HG03342 (cell line): Measurements from ENCODE around the gene SLC25A51.
A peak's percentile ranks its signal among the peaks of the same experiment; 100 is the strongest.

Source experiments
- ATAC-seq: cut with Tn5 transposase; IDR thresholded peaks from one replicate; pipeline ENCODE4 v1.9.1; 2021; ENCODE audit warnings: mild to moderate bottlenecking, moderate library complexity; ENCODE audit not compliant: unreplicated experiment

SLC25A51 gene

DNA sequence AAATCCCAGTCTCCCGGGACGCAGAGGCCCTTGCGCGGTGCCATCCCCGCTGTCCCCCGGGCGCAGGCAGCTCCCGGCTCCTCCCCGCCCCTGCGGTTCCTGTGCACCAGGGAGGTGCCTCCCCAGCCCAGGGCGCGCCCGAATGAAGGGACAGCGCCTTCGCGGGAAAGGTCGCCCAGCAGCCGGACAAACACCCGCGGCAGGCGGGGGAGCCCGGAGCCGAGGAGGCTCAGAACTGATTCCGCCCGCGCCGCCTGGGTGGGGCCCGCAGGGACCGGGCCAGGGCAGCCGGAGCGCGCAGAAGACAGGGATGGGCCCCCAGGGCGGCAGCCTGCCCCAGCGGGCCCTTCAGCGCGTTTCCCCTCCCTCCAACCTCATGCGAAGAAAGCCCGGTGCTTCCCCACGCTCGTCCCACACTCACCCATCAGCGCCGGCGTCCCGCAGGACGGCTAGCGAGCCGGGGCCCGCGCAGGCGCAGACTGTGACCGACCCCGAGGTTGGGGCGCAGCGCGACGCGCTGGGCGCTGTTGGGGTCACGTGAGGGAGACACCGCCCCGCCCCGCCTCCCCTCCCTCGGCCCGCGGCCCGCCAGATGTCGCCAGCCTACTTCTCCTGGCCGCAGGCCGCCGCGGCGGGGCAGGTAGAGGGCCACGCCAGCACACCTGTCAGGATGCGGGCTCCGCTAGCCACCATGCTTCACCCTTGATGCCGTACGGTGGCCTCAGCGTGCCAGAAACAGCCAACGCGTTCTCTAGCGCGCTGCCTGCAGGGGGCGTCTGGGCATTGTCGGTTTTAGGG, at the start of gene SLC25A51:
SLC25A51 (minus strand) TSS at position 481 of the 798 bp plus-strand sequence. CDS start 15,577 bp downstream, outside the sequence.
- peak; percentile 81 for ATAC-seq

DNA sequence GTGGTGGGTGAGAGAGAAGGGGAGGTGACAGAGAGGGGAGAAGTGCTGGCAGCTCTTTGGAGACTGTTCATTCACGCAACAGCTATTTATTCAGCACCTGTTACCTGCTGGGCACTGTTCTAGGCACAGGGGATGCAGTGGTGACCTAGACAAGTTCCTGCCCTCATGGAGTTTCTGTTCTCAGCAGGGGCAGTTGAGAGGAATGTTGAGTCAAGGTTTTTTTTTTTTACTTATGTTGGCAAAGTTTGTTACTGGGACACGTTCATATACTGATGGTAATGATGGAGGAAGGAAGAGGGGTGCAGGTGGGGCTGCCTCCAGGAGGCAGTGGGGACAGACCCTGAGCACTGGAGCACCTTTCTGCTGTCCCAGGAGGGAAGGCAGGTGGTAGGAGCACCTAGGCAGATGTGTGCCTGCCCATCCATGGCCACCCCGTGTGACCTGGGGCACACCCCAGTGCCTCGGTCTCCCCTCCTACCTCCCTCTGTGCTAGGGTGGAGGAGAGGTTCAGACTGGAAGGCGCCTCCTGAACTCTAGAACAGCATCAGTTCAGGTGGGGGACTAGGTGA, 49.4 kb upstream of the SLC25A51 start:
- ATAC-seq = no peak

DNA sequence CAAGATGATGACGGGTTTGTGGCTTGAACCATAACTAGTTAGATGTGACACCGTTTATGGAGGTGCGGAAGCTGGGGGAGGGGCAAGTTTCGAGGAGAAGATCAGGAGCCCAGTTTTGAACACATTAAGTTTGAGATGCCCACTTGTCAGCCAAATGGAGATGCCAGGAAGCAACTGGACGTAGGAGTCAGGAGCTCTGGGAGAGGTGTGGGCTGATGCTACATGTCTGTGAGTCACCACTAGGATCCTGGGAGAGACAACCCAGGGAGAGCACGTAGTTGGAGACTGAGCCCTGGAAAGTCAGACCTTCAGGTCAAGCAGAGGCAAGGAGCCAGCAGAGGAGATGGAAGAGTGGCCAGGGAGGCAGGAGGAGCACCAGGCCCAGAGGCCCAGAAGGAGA, 48.8 kb upstream of the SLC25A51 start:
- no peak for ATAC-seq

- no peak for ATAC-seq
These were observed 47.9 kb upstream of the SLC25A51 start for GRCh38 chr9:37951671-37952449.

GRCh38 chr9:37950561-37950960, 46.6 kb upstream of the SLC25A51 start:
- ATAC-seq = no peak

DNA sequence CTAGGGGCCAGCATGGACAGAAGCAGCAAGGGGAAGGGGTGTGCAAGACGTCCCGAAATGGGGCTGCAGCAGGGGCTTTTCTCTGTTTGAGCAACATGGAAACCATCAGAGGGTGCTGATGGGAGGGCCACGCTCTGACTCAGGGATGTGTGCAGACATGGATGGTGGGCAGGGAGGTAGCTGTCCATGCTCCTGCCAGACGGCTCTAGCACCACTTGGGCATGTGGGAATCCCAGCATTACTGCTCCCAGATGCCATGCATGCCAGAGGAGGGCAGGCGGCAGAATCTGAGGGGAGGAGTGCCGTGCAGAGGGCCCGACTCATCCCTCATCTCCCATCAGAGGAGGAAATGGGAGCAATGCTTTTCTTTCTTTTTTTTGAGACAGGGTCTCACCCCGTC, 45.6 kb upstream of the SLC25A51 start:
- ATAC-seq = no peak

- no peak for ATAC-seq
These were observed 44.6 kb upstream of the SLC25A51 start for GRCh38 chr9:37948417-37948980.

DNA sequence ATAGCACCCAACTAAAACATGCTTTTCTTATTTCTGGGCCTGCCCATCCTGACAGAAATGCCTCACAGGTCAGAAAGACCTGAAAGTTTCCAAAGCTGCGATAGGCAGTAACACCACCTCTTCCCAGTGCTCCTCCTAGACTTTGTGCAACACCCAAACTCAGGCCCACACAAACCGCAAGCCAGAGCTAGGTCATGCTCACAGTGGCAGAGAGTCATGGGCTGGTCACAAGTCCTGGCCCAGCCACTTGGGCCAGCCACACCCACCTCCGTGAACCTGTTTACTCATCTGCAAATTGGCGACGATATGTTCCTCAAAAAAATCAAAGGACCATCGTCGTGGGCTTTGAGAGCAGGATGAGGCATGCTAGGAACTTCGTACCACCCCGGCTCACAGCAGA, 44.0 kb upstream of the SLC25A51 start:
- ATAC-seq = no peak

DNA sequence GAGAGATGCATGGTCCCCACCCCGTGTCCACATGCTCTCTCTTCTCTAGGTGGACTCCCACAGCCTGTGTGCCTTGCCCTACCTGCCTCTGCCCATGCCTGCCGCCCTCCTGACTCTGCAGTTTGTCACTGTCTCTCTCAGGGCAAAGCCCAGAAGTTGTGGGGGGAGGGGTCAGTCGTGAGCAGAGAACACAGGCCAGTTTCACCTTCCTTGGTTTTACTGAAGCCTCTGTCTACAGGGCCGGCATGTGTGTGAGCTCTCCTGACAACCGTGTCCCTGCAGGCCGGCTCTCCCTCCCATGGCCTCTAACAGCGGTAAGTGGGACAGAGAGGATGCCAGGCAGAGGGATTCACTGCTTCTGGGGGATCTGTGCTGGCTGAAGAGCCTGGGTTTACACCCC, 43.5 kb upstream of the SLC25A51 start:
- ATAC-seq = no peak

DNA sequence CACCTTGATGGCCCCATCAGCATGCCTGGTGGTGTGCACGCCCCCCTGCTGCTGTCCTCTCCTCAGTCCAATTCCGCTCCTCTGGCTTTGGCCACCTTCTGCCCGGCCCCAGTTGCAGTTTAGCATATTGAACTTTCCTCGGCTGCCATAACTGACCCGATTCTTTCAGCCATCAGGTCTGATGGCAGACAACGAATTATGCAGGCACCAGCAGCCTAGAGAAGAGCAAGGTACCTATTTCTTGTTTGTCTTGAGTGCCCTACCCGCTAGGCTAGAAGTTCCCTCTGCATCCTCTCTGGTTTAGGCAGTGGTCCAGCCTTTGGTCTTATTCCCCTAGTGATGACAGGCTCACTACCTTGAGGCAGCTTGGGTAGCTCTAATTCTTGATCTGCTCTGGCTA, 43.0 kb upstream of the SLC25A51 start:
- no peak for ATAC-seq

GRCh38 chr9:37946041-37946440, 42.1 kb upstream of the SLC25A51 start:
- no peak for ATAC-seq

DNA sequence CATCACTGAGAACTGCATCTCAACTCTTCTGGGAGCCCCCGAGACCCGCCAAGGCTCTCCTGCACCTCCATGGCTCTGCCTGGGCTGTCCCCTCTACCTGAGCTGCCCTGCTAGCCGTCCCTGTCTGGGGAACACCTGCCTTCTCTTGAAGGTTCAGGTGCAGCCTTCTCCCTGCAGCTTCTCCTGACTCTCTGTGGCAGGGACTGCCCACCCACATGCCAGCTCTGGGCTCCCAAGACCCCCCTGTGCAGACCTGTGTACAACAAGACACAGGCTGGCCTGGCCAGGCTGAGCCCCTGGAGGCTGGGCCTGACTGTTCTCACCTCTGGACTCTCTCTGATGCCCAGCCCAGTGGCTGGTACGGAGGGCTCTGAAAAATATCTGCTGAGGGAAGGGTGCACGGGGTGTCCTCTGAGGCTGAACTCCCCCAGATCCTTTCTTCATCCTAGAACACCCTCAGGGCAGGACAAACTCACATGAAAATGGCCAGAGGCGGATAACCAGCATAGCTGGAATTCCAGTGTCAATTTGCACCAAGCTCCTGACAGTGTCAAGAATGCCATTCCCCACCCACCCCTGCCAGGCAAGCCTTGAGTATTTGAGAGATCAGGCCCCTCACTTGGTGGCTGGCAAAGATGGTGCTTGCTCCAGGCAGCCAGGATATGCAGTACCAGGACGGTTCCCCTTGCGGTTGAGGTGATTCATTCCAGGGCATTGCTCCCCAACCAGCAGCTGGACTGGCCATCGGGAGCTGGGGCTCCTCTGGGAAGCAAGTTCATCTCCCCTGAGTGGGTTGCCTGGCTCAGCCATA, 40.9 kb upstream of the SLC25A51 start:
- no peak for ATAC-seq

GRCh38 chr9:37944266-37944650, 40.3 kb upstream of the SLC25A51 start:
- ATAC-seq = no peak

- no peak for ATAC-seq
These were observed 39.7 kb upstream of the SLC25A51 start for GRCh38 chr9:37943345-37944265.

DNA sequence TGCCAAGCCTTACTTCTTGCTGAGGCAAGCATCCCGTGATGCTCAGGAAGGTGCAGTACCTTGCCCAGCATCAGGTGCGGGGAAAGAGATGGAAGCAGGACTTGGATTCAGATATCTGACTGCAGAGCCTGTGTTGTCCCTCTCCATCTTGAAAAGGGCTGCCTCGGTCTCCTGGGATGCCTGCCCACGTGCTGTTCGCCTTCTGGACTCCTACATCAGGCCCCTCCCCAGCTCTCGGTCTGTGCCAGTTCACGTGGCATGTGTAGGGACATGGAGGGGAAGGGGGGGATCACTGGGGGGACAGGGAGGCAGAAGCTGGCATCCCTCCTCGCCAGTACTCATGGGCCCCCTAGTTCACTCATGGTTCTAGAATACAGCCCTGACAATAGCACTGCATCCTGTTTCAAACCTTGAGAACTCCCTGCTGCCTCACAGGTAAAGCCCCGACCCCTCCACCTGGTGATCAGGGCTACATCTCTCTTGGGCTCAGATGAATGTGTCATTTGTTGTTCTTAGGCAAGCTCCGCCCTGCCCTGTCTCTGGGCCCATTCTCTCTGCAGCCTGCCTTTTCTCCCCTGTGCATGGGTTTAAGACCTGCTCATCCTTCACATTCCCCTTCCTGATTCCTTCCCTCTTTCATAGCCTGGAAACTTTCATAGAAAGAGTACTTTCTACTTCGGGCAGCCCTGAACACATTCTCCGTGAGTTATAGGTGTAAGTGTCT, 38.9 kb upstream of the SLC25A51 start:
- no peak for ATAC-seq

DNA sequence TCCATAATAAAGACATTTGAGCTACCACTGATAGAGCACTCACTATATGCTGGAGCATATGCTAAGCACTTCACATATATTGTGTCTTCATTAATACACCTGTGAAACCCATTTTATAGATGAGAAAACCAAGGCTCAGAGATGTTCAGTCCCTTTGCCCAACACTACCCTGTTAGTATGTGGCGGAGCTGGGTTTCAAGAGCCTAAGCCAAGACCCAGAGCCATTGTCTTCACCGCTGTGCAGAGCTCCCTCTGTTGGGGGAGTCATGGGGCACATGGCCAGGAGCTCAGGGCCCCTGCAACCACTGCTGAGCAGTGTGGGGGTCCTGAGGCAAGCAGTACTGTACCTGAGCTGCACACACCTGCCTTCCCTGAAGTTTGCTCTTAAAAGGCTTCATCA, 37.3 kb upstream of the SLC25A51 start:
- ATAC-seq = no peak

DNA sequence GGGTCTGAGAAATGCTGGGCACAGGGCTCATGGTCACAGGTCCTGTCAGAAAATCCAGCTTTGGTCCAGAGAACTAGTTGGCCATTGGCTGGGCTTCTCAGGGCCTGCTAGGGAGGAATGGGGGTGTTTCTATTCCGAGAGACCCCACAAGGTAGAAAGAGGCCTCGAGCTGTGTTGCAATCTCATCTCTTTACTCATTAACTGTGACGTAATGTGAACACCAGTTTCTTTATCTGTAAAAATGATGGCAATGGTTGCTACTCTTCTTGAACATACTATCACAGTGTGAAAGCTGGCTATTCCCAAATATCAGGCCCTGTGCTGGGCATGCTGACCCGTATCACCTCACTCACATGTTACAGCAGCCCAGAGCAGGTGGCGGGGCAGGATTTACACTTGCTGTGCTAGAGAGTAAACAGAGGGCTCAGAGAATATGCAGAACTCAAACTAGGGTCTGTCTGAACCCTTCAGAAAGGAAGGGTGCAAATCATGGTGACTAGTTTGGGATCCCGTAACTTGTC, 35.7 kb upstream of the SLC25A51 start:
- ATAC-seq = no peak

- ATAC-seq = no peak
These were observed 34.4 kb upstream of the SLC25A51 start for GRCh38 chr9:37938121-37938891.
